Activated CD4-positive, alpha-beta T cell treated with anti-CD3 and anti-CD28 coated beads, Interleukin-2, amount 50 U/mL, for 4 hours (primary cell): ENCODE results near the gene AICDA.

Experiments
- DNase-seq, 2 experiments: peaks; one replicate each; pipeline ENCODE4 v3.0.0-alpha.2; 2020

The AICDA gene

GRCh38 chr12:8554451-8555195 lies 58.0 kb downstream of the AICDA start:
- DNase-seq, result no peak

GRCh38 chr12:8553088-8553627 lies 59.5 kb downstream of the AICDA start:
- DNase-seq, result no peak
